ENCODE results near the gene MAP4K5.

The MAP4K5 gene

DNA sequence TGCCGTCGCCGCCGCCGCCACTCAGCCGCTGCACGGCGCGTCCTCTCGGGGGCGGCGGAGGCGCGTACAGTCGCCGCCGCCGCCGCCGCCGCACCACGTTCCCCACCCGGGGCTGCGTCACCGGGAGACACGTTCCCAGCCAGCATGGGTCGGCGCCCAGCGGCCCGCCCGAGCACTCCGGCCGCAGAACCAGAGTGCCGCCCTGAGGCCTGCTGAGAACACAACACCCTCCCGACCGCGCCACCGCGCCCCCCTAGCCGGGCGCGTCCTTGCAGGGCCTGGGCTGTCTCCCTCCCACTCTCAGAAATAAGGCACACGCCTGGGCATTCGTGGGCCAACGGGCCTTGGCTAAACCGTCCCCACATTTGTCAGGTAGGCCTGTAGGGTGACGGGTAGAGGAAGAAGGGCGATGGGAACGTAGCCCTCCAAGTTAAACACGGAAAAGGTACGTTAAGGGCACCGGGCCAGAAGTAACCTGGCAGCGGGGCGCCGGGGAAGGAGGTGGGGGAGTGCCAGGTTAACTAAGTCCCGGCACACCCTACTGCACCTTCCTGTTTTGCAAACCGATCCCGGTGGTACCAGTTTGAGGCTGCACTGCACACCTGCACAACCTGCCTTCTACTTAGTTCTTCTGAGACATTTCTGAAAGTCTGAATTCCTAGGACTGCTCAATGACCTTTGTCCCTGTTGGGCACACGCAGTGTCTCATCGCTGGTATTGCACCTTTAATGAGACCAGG, at the start of gene MAP4K5:
Gene MAP4K5 (minus strand): TSS at position 68 of the 739 bp plus-strand sequence. CDS start 520 bp downstream, outside the sequence.
- no peaks in the 10 kb centered on the region for H3K36me3 ChIP-seq
- H3K9me3 ChIP-seq, result no peaks in the 10 kb centered on the region
- peaks cover 10% of the 10 kb centered on the region for H3K27me3 ChIP-seq
- peaks cover 17 to 18% of the 10 kb centered on the region in 2 experiments for H3K4me1 ChIP-seq (ENCODE audit: control insufficient read depth in 1 of 2, insufficient read depth in 1 of 2, low read depth in 1 of 2, low read length in 1 of 2)
- H3K4me3 ChIP-seq (ENCODE audit: low read depth in 1 of 2, low read length in 1 of 2), result peak within 1 kb of the TSS; percentile 68 to 76
- peak within 1 kb of the TSS; percentile 24 for H3K27ac ChIP-seq
- TF ChIP-seq, protein P1, sequence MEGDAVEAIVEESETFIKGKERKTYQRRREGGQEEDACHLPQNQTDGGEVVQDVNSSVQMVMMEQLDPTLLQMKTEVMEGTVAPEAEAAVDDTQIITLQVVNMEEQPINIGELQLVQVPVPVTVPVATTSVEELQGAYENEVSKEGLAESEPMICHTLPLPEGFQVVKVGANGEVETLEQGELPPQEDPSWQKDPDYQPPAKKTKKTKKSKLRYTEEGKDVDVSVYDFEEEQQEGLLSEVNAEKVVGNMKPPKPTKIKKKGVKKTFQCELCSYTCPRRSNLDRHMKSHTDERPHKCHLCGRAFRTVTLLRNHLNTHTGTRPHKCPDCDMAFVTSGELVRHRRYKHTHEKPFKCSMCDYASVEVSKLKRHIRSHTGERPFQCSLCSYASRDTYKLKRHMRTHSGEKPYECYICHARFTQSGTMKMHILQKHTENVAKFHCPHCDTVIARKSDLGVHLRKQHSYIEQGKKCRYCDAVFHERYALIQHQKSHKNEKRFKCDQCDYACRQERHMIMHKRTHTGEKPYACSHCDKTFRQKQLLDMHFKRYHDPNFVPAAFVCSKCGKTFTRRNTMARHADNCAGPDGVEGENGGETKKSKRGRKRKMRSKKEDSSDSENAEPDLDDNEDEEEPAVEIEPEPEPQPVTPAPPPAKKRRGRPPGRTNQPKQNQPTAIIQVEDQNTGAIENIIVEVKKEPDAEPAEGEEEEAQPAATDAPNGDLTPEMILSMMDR (IDR thresholded peaks at IDR 0.05), result peak; percentile 1

DNA sequence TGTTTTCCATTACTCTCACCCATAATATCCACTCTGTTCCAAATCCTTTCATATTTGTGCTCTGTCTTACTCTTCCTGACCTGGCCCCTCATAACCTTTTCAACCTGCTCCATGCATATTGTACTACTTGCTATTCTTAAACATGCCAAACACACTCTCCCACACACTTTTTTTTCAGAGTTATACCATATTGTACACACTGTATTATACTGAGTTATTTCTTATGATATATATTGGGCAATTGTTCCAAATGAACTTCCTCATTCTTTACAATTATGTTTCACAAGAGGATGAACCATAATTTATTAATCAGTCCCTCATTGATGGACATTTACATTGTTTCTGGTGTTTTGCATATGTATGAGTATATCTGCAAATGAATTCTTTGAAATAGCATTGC, 46.1 kb upstream of the MAP4K5 start:
- Histone ChIP-seq H3K36me3 (no peaks in the 10 kb centered on the region), H3K9me3 (no peaks in the 10 kb centered on the region), H3K27me3 (no peaks in the 10 kb centered on the region), H3K4me1 (ENCODE audit: control insufficient read depth in 1 of 2, insufficient read depth in 1 of 2, low read depth in 1 of 2, low read length in 1 of 2) (no peaks in the 10 kb centered on the region), H3K4me3 (ENCODE audit: low read depth in 1 of 2, low read length in 1 of 2) (no peak overlapping the region), H3K27ac (no peak overlapping the region)
- TF ChIP-seq, protein P1 (IDR thresholded peaks at IDR 0.05), result no peak

DNA sequence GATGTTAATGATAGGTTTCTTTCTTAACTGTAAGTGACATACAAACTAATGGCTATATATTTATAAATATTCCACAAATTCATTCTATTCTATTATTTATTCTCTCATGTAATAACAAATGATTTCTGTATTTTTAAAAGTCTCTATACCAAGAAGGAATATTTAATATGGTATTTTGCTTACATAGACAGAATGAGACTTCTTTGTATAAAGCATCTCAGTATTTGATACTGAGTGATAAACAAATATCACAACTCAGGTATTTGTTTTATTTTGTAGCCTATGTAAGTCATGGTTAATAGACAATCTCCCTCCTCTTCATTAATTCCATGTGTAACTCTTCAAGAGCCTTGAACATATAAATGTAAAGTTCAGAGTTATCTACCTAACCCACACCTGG, 45.6 kb upstream of the MAP4K5 start:
- TF ChIP-seq, protein P1 (IDR thresholded peaks at IDR 0.05), result no peak
- H3K27ac ChIP-seq, result no peak overlapping the region
- H3K36me3 ChIP-seq, result no peaks in the 10 kb centered on the region
- no peak overlapping the region for H3K4me3 ChIP-seq (ENCODE audit: low read depth in 1 of 2, low read length in 1 of 2)
- H3K9me3 ChIP-seq, result no peaks in the 10 kb centered on the region
- H3K4me1 ChIP-seq (ENCODE audit: control insufficient read depth in 1 of 2, insufficient read depth in 1 of 2, low read depth in 1 of 2, low read length in 1 of 2), result no peaks in the 10 kb centered on the region
- no peaks in the 10 kb centered on the region for H3K27me3 ChIP-seq

DNA sequence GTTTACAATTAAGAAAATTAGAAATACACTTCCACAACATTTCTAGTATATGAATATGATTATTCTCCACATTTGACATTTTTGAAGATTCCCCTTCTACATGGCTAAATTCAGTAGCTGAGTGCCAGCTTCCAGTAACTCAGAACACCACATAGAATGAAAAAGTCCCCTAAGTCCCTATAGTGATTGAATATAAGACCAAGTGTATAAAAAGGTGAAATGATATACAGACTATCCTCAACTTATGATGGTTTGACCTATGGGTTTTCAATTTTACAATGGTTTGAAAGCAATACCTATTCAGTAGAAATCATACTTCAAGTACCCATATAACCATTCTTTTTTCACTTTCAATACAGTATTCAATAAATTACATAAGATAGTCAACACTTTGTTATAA, 43.4 kb upstream of the MAP4K5 start:
- TF ChIP-seq, protein P1 (IDR thresholded peaks at IDR 0.05), result no peak
- no peak overlapping the region for H3K4me3 ChIP-seq (ENCODE audit: low read depth in 1 of 2, low read length in 1 of 2)
- peaks cover 5% of the 10 kb centered on the region for H3K9me3 ChIP-seq
- no peaks in the 10 kb centered on the region for H3K36me3 ChIP-seq
- no peak overlapping the region for H3K27ac ChIP-seq
- no peaks in the 10 kb centered on the region for H3K4me1 ChIP-seq (ENCODE audit: control insufficient read depth in 1 of 2, insufficient read depth in 1 of 2, low read depth in 1 of 2, low read length in 1 of 2)
- H3K27me3 ChIP-seq, result no peaks in the 10 kb centered on the region

DNA sequence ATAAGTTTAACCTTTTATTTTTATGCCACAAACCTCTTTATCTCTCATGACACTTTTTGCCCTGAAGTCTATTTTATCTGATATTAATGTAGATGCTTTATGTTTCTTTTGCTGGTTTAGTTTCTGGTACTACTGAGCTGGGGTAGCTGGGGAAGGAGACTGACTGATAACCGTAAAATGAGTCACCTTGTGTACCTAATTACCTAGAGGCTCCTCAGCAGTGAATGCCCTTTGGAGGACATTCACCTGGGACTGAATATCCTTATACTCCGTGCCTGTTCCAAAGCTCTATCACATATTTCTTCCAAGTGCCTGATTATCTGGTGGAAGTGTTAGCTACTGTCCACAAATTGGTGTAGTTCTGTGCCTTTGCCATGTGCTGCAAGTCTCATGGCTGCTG, 41.5 kb upstream of the MAP4K5 start:
- H3K9me3 ChIP-seq, result peaks cover 5% of the 10 kb centered on the region
- H3K4me1 ChIP-seq (ENCODE audit: control insufficient read depth in 1 of 2, insufficient read depth in 1 of 2, low read depth in 1 of 2, low read length in 1 of 2), result no peaks in the 10 kb centered on the region
- H3K36me3 ChIP-seq, result no peaks in the 10 kb centered on the region
- no peak overlapping the region for H3K27ac ChIP-seq
- H3K27me3 ChIP-seq, result no peaks in the 10 kb centered on the region
- H3K4me3 ChIP-seq (ENCODE audit: low read depth in 1 of 2, low read length in 1 of 2), result no peak overlapping the region
- TF ChIP-seq, protein P1 (IDR thresholded peaks at IDR 0.05), result no peak
